GM19328 (cell line): ENCODE results near the gene PHC2.
"Not testable (repeated sequence)": the region's sequence is repeated elsewhere in the genome, so short reads cannot be mapped to it uniquely, and the experiment has no call there.

Experiments used
- ATAC-seq: cut with Tn5 transposase; IDR thresholded peaks from one replicate; pipeline ENCODE4 v1.9.1; 2021; ENCODE audit warnings: mild to moderate bottlenecking, moderate library complexity; ENCODE audit not compliant: unreplicated experiment

The PHC2 gene

DNA sequence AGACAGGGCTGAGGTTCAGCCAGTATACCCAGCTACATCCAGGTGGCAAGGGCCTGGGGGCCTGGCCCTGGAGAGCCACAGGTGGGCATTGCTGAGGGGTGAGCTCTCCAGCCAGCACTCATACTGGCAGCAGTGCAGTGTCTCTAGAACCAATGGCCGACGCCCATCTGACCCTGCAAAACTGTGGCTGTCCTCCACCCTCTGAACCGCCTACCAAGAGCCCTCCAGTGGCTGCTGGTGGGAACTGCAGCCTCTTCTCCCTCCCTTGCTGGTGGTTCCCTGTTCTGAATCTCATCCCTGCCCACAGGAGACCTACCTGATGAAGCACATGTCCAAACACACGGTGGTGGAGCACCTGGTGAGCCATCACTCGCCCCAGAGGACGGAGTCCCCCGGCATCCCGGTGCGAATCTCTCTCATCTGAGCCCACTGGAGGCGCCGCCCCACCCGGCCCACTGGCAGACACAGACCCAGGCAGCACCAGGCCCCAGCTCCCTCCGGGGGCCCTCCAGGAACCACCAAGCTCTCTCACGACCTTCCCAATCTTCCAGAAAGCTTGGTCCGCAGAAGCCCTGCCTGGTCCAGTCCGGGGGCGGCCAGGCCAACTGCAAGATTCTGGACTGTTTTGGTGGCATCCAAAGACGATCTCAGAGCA, 132.1 kb downstream of the PHC2 start:
- ATAC-seq = no peak

DNA sequence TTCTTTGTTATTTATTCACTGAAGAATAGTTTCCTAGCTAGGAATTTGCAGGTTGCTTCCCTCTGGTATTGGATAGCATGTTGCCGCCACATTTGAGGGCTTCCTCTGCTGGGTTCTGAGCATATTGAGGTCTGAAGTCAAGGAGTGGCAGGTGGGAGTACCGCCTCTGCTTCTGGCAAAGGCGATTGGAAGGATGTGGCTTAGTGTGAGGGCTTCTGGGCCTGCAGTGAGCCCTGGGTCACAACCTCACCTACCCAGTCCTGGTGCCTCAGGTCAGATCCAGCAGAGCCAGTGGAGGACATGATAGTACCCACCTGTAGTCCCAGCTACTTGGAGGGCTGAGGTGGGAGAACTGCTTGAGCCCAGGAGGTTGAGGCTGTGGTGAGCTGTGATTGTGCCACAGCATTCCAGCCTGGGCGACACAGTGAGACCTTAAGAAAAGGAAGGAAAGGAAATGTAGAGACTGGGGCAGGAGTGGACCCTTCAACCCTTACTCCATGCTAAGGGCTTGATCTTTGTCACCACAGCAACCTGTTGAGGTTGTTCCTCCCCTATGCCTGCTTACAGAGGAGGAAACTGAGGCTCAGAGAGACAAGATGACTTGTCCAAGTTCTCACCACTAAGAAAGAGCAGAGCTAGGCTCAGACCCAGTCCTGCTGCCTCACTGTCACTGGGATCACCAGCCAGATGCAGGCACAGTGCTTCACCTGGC, 132.8 kb downstream of the PHC2 start:
- no peak for ATAC-seq

DNA sequence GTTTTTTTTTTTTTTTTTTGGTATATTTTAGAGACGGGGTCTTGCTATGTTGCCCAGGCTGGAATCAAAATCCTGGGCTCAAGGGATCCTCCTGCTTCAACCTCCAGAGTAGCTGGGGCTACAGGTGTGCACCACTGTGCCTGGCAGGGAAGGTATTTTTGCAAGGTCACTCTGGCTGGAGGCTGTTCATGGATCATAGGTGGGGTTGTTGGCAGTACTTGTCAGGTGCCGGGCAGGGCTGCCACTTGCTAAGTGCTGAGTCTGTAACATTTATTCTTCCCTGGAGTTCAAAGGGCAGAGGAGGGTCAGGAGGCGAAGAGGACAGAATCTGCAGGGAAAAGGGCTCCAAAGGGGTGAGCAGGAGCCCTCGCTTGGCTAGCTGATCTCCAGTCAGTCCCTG, 134.1 kb downstream of the PHC2 start:
- no peak for ATAC-seq

DNA sequence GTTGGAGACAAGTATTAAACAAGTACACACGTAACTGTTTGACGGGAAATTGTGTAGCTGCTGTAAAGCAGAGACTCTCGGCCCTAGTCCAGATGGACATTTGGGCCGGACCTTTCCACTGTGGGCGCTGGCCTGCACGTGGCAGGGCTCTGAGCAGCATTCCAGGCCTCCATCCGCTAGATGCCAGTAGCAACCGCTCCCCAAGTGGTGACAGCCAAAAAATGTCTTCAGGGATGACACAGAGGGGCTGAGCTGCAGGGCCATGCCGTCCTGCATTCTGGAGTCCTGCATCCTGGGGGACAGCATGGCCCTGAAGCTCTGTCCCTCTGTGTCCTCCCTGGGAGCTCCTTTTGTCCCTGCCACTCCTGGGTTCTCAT, 134.8 kb downstream of the PHC2 start:
- no peak for ATAC-seq

DNA sequence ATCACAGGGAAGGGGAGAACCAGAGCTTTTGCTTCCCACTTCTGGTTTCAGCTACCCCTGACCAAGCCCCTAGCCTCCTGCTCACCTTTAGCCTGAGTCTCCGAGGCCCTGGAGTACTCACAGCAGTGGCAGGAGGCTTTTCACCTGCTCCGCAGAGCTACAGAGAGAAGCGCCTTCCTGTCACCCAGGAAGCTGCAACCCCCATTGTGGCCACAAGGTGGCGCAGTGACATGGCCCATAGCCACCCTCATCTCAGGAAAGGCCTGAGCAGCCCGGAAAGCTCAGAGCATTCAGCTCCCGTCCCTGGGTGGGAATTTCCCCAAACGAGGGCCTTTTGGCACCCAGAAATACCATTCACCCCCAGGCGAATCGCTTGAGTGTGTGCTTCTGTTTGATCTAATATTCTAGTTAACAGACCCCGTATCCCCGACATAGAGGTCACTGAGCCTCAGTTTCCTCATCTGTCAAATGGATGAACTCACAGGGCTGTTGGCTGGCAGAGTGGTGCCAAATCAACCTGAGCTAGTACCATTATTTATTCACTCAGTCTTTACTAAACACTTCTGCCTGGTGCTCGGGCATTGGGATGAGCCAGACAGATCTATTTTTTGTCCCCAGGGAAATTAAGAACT, 135.3 kb downstream of the PHC2 start:
- no peak for ATAC-seq

DNA sequence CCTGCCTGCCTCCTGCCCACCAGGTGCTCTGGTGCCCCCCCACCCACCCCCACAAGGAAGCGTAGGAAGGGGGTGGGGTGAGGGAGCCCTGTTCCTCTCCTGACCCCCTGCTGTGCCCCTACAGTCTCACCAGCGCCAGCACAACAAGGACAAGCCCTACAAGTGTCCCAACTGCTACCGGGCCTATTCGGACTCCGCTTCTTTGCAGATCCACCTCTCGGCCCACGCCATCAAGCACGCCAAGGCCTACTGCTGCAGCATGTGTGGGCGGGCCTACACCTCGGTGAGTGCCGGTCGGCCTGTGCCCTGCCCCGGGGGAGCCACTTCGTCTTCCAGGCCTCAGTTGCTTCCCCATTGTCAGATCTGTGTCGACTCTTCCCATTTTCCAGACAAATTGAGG, 135.9 kb downstream of the PHC2 start:
- ATAC-seq = no peak

DNA sequence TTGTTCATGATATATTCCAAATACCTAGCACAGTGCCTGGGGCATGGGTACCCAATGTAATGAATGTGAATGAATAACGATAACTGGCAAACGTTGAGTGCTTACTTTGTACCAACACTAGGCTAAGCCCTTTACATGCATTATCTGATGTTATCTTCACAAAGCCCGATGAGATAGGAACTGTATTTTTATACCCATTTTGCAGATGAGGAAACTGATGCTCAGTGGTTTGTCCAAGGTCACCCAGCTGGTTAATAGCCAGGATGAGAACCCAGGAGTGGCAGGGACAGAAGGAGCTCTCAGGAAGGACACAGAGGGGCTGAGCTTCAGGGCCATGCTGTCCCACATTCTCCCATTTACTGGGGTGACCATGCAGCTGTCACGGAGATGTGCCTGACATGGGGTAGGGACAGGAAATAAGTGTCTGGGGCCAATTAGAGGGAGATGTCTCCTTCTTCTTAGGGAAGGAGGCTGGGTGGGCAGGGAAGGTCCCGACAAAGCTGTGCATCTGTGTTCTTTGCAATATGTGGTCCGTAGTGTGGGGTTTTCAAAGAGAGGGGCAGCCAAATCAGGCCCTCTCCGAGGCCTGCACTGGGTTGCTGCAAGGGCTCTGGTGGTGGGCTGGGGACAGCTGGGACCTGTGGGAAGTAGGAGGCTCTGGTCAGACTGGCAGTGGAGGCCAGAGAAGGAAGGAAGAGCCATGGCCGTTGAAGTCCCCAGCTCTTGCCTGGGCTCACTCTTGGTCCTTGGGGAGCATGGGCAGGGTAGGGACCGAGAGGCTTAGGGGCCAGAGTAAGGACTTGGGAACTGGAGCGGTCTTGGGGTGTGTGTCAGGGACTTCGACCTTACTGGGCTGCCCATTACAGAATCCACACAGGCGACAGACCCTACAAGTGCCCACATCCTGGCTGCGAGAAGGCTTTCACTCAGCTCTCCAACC, 136.6 kb downstream of the PHC2 start:
- ATAC-seq = no peak

DNA sequence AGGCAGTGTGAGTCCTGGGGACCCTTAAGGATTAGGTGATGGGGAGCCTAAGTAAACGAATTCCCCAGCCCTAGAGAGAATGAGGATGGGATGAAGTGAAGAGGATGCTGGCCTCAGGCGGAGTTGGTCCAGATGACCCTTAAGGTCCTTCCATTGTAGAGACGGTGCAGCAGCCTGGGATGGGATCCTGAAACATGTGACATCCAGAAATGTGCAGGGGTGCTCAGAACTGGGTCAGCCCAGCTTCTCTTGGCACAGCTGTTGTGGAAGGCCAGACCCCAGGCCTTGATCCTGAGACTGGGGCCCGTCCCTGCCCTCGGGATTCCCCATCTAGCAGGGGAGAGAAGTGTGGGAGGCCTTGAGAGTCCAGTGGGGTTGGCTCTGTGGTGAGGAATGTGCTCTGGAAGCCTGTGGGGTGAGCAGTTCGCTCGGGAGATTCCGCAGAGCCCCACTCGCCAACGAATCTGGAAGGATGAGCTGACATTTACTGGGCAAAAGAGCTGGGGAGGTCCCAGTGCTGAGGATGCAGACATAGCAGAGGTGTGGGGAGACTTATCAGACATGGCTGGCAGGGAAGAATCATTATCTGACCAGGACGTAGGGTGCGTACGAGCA, 138.1 kb downstream of the PHC2 start:
- ATAC-seq = no peak

DNA sequence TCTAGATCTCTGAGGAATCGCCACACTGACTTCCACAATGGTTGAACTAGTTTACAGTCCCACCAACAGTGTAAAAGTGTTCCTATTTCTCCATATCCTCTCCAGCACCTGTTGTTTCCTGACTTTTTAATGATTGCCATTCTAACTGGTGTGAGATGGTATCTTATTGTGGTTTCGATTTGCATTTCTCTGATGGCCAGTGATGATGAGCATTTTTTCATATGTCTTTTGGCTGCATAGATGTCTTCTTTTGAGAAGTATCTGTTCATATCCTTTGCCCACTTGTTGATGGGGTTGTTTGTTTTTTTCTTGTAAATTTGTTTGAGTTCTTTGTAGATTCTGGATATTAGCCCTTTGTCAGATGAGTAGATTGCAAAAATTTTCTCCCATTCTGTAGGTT, 140.3 kb downstream of the PHC2 start:
- not testable (repeated sequence) for ATAC-seq

DNA sequence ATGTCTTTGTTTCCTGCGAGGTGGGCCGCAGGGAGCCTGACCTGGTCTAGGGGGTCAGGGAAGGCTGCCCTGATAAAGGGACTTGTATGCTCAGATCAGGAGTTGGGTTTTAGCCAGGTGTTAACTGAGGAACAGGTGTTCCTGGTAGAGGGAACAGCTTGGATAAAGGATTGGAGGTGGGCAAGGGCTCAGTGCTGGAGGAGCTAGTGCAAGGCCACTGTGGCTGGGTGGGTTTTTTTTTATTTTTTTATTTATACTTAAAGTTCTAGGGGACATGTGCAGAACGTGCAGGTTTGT, 141.1 kb downstream of the PHC2 start:
- no peak for ATAC-seq

DNA sequence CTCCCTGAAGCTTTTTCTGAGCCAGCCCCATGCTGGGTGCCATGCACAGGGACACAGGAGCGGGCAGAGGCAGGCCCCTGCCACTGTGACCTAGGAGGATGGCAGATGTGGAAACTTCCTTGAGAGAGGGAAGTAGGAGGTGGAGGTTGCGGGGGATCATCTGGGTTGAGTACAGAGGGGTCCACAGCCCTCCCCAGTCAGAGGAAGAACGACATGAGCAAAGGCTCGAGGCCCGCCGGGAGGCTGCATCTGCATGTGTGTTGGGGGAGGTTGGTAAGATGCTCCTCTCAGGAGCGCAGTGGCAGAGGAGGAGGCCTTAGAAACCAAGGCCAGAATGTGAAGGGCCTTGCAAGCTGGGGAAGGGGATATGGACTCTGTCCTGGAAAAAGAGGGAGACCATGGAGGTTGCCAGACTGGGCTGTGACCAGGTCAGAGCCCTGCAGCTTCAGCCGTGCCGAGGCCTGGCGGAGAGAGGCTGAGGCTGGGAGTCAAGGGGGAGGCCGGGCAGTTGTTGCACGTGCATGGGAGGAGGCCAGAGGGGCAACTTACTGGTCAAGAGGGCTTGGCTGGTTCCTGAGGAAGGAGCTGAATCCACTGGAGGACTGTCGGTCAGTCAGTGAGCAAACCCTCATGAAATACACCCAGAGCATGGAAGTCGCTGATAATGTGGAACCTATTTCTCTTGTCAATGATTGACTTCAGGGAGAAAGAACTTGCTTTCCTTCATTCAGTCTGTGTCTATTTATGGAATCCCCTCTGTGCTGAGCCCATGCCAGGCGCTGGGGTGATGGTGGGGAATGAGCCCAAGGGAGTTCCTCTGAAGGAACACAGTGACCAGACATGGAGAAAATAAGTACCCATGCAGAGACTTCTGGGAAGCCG, 141.7 kb downstream of the PHC2 start:
- ATAC-seq = no peak

DNA sequence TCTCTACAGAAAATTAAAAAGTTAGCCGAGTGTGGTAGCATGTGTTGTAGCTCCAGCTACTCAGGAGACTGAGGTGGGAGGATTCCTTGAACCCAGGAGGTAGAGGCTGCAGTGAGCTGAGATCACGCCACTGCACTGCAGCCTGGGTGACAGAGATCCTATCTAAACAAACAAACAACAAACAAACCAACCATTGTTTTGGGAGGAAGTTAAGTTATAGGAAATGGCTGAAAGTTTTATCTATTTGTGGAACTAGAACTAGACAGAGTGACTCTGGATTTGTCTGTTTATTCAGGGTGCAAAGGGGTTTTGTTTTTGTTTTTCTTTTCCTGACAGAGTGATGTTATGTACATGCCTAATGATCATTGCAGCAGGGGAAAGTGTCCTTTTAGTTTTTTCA, 143.6 kb downstream of the PHC2 start:
- ATAC-seq = no peak

DNA sequence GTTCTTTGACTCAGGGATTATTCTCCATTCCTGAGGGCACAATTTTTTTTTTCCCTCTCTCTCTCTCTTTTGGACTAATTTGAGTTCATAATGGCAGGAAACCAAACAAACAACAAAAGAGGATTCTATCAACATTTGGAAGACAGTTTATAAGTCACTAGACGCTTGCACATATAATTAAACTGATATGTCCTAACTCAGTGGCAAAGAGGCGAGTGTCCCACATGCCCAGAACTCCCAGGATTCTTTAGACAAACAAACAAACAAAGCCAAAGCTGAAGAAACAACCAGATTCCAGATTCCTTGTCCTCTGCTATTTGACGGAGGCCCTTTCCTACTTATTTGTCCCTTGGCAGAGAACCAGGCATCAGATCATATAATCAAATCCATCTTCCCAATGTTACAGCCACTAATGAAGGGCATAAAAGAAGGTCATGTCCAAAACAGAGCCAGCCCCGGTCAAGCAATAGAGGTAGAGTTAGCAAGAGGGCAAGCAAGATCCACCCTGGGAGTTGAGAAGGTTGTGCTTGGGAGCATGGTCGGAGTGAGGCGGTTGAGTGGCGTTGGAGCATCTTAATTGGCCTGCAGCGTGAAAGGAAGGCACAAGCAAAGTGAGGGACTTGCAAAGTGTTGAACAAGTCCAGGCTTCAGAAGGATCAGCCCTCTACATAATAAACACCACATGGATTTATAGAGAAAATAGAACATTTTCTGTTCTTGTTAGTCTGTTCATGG, 144.3 kb downstream of the PHC2 start:
- ATAC-seq = no peak

DNA sequence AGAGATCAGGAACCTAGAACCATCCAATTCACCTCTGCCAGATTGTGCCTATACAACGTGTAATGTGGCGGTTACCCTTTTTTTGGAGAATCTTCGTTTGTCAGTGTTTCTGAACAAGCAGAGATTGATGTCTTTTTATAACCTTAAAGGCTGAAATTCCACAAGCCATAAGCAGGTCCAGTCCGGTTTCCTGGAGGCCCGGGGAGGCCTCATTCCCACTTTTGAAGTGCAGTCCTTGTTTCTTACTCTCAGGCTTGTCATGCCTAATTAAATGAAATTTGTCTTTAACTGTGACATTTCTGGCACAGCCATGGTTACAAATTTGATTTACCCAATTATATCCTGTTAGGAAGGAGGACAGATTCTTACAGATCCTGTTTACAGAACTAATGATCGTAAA, 146.8 kb downstream of the PHC2 start:
- ATAC-seq = no peak

DNA sequence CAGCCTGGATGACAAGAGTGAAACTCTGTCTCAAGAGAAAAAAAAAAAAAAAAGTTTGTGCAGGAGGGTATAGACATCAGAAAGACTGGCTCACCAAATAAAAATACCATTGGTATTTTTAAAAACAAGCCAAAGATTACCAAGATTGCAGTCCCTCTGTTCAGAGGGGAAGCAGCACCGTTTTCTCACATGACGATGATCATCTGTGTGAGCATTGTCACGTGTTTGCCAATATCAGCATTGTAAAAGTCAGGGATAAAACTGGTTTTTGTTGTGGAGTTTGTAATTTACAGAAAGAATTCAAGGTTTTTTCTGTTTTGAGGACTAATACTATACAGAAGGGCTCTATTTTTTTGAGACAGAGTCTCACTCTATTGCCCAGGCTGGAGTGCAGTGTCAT, 148.1 kb downstream of the PHC2 start:
- ATAC-seq = no peak

DNA sequence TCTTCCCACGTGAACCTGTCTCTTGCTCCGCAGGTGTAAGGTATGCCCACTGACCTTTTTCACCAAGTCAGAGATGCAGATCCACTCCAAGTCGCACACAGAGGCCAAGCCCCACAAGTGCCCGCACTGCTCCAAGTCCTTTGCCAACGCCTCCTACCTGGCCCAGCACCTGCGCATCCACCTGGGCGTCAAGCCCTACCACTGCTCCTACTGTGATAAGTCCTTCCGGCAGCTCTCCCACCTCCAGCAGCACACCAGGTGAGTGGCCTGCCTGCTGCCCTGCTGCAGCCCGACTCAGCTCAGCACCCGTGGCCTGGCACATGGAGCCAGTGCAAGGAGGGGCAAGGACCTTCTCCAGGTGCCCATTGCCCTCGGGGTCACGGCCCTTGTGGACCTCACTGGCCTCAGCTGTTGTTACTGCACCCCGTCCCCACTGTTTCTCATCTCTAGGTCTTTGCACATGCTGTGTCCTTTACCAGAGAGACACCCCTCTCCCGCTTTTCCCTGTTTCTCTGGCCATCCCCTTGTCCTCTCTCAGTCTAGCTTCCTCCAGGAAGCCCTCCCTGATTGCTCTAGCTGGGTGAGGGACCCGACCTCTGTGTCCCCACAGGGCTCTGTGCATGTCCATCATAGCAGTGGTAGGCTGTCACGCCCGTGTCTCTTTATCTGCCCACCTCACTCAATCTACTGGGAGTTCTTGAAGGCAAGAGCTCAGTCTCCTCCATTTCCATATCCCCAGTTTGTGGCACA, 149.2 kb downstream of the PHC2 start:
- ATAC-seq = no peak

DNA sequence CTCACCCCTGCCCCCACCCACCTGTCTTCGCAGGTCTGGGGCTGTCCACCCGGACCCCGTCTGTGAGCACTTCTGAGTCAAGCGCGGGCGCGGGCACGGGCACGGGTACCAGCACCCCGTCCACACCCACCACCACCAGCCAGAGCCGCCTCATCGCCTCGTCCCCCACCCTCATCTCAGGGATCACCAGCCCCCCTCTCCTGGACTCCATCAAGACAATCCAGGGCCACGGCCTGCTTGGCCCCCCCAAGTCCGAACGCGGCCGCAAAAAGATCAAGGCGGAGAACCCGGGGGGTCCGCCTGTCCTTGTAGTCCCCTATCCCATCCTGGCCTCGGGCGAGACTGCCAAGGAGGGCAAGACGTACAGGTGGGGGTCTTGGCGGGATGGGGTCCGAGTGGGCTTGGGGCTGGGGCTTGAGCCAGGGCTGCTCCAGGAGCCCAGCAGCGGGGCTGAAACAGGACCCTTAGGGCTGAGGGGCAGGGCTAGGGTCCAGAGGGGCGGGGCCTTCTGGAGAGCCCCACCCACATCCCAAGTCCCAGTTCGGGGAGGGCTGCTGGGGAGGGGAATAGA, 150.7 kb downstream of the PHC2 start:
- ATAC-seq = no peak

DNA sequence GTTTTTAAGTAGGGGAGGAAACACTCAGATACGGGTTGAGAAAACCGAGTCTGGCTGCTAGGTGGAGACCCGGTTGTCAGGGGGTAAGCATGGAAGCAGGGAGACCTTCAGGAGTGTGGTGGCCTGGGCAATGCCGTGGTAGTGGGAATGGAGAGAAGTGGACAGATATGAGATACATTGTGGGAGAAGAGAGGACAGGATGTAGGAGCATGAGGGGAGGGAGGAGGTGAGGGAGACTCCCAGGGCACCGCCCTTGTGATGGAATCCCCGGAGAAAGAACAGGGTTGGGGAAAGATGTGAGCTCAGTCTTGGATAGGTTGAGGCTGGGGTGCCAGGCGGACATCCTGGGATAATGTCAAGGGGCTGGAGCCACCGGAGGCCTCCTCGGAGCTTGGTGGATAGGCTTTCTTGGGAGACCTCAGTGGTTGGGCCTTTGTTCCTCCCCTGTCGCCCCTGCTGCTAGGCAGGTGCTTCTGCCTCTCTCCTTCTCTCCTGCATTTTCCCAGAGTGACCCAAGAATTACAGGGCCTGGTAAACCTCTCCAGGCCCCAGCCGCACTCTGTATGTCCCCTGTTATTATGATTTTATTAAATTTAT, 153.3 kb downstream of the PHC2 start:
- no peak for ATAC-seq
